PFSK-1 (cell line): ENCODE results near the gene SMTNL2.
A peak's percentile ranks its signal among the peaks of the same experiment; 100 is the strongest.

Experiments
- FOXP2 ChIP-seq: optimal IDR thresholded peaks from 2 replicates; pipeline ENCODE3; 2011; ENCODE audit warnings: borderline replicate concordance, control low read depth, inconsistent platforms; ENCODE audit not compliant: insufficient read depth; ENCODE audit errors: extremely low read length, extremely low read depth
- POLR2AphosphoS5 ChIP-seq: IDR thresholded peaks from 2 replicates; pipeline ENCODE4 v1.6.1; 2012; ENCODE audit warnings: low read depth, mild to moderate bottlenecking, control low read depth, low read length, moderate library complexity
- REST ChIP-seq, 2 experiments: IDR thresholded peaks; 2 replicates each; pipeline versions ENCODE4 v1.6.1 to v1.8.0; 2011 to 2012; ENCODE audit warnings: low read depth in 2 of 2, low read length in 2 of 2, control low read depth in 1 of 2, inconsistent platforms in 1 of 2, mild to moderate bottlenecking in 1 of 2, moderate library complexity in 1 of 2; ENCODE audit not compliant: insufficient read depth in 1 of 2
- SIN3A ChIP-seq: IDR thresholded peaks from 2 replicates; pipeline ENCODE4 v1.6.1; 2012; ENCODE audit warnings: mild to moderate bottlenecking, low read length, moderate library complexity, borderline replicate concordance; ENCODE audit not compliant: insufficient read depth
- TAF1 ChIP-seq: IDR thresholded peaks from 2 replicates; pipeline ENCODE4 v1.6.1; 2012; ENCODE audit warnings: low read length, control low read depth, borderline replicate concordance; ENCODE audit not compliant: insufficient read depth

SMTNL2 gene

GRCh38 chr17:4562015-4562969 lies 22.0 kb upstream of the SMTNL2 start:
- TF ChIP-seq SIN3A = no peak
- TF ChIP-seq POLR2AphosphoS5 = no peak
- no peak for TF ChIP-seq TAF1
- TF ChIP-seq REST (IDR thresholded peaks at IDR 0.05; ENCODE audit: insufficient read depth in 1 of 2, low read depth in 2 of 2, low read length in 2 of 2) = no peak
- no peak for TF ChIP-seq FOXP2

- TF ChIP-seq REST (IDR thresholded peaks at IDR 0.05; ENCODE audit: insufficient read depth in 1 of 2, low read depth in 2 of 2, low read length in 2 of 2) (no peak), FOXP2 (no peak), TAF1 (no peak), POLR2AphosphoS5 (no peak), SIN3A (0 out of 2 replicates have a peak, but pooled peaks have one; percentile 11)
These were observed 18.9 kb upstream of the SMTNL2 start for GRCh38 chr17:4565209-4566141.

GRCh38 chr17:4566785-4567184 lies 17.5 kb upstream of the SMTNL2 start:
- TF ChIP-seq TAF1 (no peak), FOXP2 (no peak), SIN3A (no peak), REST (IDR thresholded peaks at IDR 0.05; ENCODE audit: insufficient read depth in 1 of 2, low read depth in 2 of 2, low read length in 2 of 2) (no peak), POLR2AphosphoS5 (no peak)

- no peak for TF ChIP-seq REST (IDR thresholded peaks at IDR 0.05; ENCODE audit: insufficient read depth in 1 of 2, low read depth in 2 of 2, low read length in 2 of 2)
- TF ChIP-seq FOXP2 = no peak
- TF ChIP-seq SIN3A = no peak
- no peak for TF ChIP-seq TAF1
- TF ChIP-seq POLR2AphosphoS5 = no peak
These were observed 14.7 kb upstream of the SMTNL2 start for GRCh38 chr17:4569591-4569990.
